Activated T-helper 1 cell treated with anti-CD3 and anti-CD28 coated beads, Interleukin-12 subunit alpha, Interleukin-12 subunit beta, Interleukin-2, Interleukin-4 antibody, amounts not matched to agents 30 ng/mL and 10 ng/mL and 1 ng/mL, durations not matched to agents 14 hours and 24 hours and 36 hours (primary cell): ENCODE results near the gene VSIG2. TPM values are rescaled to one million over a fixed set of nuclear protein-coding genes. Genes with fewer than 3 reads are reported as not detected.
"Not testable (repeated sequence)": the region's sequence is repeated elsewhere in the genome, so short reads cannot be mapped to it uniquely, and the experiment has no call there.

Source experiments
- DNase-seq: peaks from one replicate; pipeline ENCODE4 v3.0.0; 2021; ENCODE audit warnings: low spot score
- H3K27ac Mint-ChIP-seq: one replicate; pipeline ENCODE4 v1.8.0; 2021; ENCODE audit warnings: mild to moderate bottlenecking, mixed read lengths
- H3K27me3 Mint-ChIP-seq: one replicate; pipeline ENCODE4 v1.8.0; 2022; ENCODE audit warnings: mild to moderate bottlenecking, moderate library complexity, mixed read lengths; ENCODE audit not compliant: insufficient read depth
- H3K36me3 Mint-ChIP-seq: one replicate; pipeline ENCODE4 v1.8.0; 2021; ENCODE audit warnings: low read depth, mixed read lengths
- H3K4me1 Mint-ChIP-seq: one replicate; pipeline ENCODE4 v1.8.0; 2021; ENCODE audit warnings: low read depth, mixed read lengths
- H3K4me3 Mint-ChIP-seq: one replicate; pipeline ENCODE4 v1.8.0; 2021; ENCODE audit warnings: mild to moderate bottlenecking, moderate library complexity, mixed read lengths
- H3K9me3 Mint-ChIP-seq: one replicate; pipeline ENCODE4 v1.8.0; 2021; ENCODE audit warnings: mixed read lengths
- intact Hi-C: fragments of 100-400 bp; cut with micrococcal nuclease; formaldehyde crosslinking; loops from one replicate; pipeline ENCODE4 v1.15.1; 2024
- total RNA-seq: library from RNA; stranded (reverse); gene quantifications from 2 replicates; pipeline ENCODE4 v1.2.3, GENCODE V29; 2022

The VSIG2 gene
- total RNA-seq, 1 donor from 2014 or later: not detected

GRCh38 chr11:124779568-124779967 lies 27.5 kb upstream of the VSIG2 start:
- Mint-ChIP-seq H3K36me3 (peaks cover 5% of the 10 kb centered on the region), H3K27ac (no peak overlapping the region), H3K4me3 (no peak overlapping the region), H3K4me1 (peaks cover 7% of the 10 kb centered on the region), H3K9me3 (no peaks in the 10 kb centered on the region), H3K27me3 (no peaks in the 10 kb centered on the region)
- no peak for DNase-seq
- intact Hi-C loops: no loop called here

DNA sequence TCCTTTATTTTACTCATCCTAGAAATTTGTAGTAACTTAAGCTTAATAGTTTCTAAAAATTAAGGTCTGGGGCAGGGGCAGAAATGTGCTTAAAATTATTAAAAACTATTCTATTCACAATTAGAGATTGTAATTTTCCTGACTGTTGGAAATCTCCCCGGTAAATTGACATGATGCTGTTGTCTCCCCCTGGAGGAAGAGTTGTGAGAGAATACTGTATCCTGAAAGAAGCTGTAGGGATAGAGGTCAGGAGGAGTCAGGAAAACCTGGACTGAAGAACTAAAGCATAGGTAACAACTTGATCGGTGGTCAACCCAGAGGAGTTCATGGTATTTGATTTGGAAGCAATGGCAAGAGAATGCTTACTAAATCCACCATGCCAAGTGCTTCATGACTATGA lies 26.2 kb upstream of the VSIG2 start:
- Mint-ChIP-seq H3K9me3 (no peaks in the 10 kb centered on the region), H3K4me1 (peaks cover 7% of the 10 kb centered on the region), H3K27me3 (no peaks in the 10 kb centered on the region), H3K36me3 (peaks cover 5% of the 10 kb centered on the region), H3K27ac (no peak overlapping the region), H3K4me3 (no peak overlapping the region)
- intact Hi-C loops: no loop called here
- DNase-seq: no peak

- intact Hi-C loops: no loop called here
- Mint-ChIP-seq H3K9me3 (no peaks in the 10 kb centered on the region), H3K27ac (no peak overlapping the region), H3K4me1 (peaks cover 7% of the 10 kb centered on the region), H3K36me3 (peaks cover 6% of the 10 kb centered on the region), H3K27me3 (no peaks in the 10 kb centered on the region), H3K4me3 (no peak overlapping the region)
- DNase-seq: no peak
These were observed 25.0 kb upstream of the VSIG2 start for GRCh38 chr11:124776865-124777645.

GRCh38 chr11:124770959-124771358 lies 18.9 kb upstream of the VSIG2 start:
- H3K4me3 Mint-ChIP-seq, H3K9me3 Mint-ChIP-seq, H3K27me3 Mint-ChIP-seq, DNase-seq, H3K4me1 Mint-ChIP-seq, H3K27ac Mint-ChIP-seq, intact Hi-C loops: not testable (repeated sequence)
- H3K36me3 Mint-ChIP-seq: peaks cover 16% of the 10 kb centered on the region

DNA sequence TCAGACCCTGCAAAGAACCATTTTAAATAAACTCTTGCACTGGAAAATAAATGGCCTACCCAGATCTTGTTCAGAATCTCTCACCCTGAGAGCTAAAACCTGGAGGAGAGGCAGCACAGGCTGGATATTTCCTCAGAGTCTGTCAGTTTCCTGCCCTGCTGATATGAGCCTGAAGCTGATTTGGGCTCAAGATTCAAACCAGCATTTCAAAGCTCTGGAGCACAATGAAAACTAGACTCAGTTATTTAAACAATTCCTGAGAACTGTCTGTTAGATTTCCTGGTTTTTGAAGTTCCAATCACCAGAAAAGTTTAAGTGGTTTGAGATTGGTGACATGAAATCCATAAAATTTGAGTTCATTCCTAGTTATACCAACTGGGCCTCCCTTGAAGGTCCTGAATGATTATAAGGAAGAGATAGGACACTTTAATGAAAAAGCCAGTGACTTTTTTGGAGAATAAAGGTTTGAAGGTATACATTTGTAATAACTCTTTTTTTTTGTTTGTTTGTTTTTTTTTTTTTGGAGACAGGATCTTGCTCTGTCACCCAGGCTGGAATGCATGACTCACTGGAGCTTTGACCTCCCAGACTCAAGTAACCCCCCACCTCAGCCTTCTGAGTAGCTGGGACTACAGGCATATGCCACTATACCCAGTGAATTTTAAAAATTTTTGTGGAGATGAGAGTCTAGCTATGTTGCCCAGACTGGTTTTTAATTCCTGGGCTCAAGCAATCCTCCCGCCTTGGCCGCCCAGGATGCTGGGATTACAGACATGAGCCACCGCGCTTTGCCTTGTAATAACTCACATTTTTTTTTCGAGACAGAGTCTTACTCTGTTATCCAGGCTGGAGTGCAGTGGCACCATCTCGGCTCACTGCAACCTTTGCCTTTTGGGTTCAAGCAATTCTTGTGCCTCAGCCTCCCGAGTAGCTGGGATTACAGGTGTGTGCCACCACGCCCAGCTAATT lies 18.0 kb upstream of the VSIG2 start:
- DNase-seq: no peak
- H3K9me3 Mint-ChIP-seq: no peaks in the 10 kb centered on the region
- intact Hi-C loops: no loop called here
- H3K36me3 Mint-ChIP-seq: peaks cover 16% of the 10 kb centered on the region
- no peaks in the 10 kb centered on the region for H3K4me1 Mint-ChIP-seq
- H3K27me3 Mint-ChIP-seq: no peaks in the 10 kb centered on the region
- H3K27ac Mint-ChIP-seq: no peak overlapping the region
- no peak overlapping the region for H3K4me3 Mint-ChIP-seq

GRCh38 chr11:124768914-124769313 lies 16.9 kb upstream of the VSIG2 start:
- no peaks in the 10 kb centered on the region for H3K4me1 Mint-ChIP-seq
- H3K36me3 Mint-ChIP-seq: peaks cover 16% of the 10 kb centered on the region
- no peaks in the 10 kb centered on the region for H3K27me3 Mint-ChIP-seq
- H3K27ac Mint-ChIP-seq: no peak overlapping the region
- no peak overlapping the region for H3K4me3 Mint-ChIP-seq
- intact Hi-C loops: no loop called here
- H3K9me3 Mint-ChIP-seq: no peaks in the 10 kb centered on the region
- no peak for DNase-seq

GRCh38 chr11:124766156-124766555 lies 14.1 kb upstream of the VSIG2 start:
- intact Hi-C loops: no loop called here
- Mint-ChIP-seq H3K4me3 (no peak overlapping the region), H3K27ac (no peak overlapping the region), H3K27me3 (peaks cover 10% of the 10 kb centered on the region), H3K9me3 (no peaks in the 10 kb centered on the region), H3K36me3 (peaks cover 8% of the 10 kb centered on the region), H3K4me1 (peaks cover 10% of the 10 kb centered on the region)
- no peak for DNase-seq

DNA sequence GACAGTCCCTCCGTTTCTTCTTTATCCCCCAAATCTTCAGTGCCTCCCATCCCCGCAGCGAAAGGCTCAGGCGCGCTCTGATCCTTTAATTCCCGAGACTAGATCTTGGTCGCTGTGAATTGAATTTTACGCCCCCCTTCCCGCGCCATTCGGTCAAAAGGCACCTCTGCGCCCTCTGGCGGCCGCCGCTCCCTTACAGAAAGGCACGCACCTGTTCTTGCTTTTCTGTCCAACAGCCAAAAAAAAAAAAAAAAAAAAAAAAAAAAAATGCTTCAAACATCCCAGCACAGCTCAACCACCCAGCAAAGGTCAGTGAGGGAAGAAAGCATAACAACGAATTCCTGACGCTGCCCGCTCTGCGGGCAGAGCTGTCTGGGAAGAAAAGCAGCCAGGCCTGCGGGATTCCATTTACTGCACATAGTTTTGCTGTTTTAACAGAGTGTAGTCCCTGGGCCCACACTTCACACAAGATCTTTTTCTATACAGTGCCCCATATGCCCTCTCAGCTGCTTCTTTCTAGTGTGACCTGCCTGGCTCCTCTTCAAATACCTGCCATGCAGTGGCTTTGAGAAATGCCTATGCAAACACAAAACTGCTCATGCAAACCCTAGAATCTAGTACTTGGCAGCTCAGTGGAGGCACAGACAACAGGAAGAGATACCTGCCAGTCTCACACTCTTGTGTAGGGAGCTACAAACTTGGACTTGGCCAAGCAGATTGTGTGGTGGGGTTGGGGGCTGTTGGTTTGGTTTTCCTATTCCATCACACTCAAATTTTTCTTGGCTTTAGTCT lies 11.3 kb upstream of the VSIG2 start:
- Mint-ChIP-seq H3K9me3 (no peaks in the 10 kb centered on the region), H3K36me3 (peaks cover 3% of the 10 kb centered on the region), H3K27ac (peak overlapping the region; percentile 79), H3K4me3 (peak overlapping the region; percentile 98), H3K27me3 (peaks cover 31% of the 10 kb centered on the region), H3K4me1 (peaks cover 15% of the 10 kb centered on the region)
- intact Hi-C loops: loop anchor here (1.0 to 2.0 kb wide), 9 partner anchors 17 to 141 kb away; partner anchors contain the start of genes MSANTD2, SIAE, SPA17 and TBRG1
- DNase-seq: peak; percentile 69

DNA sequence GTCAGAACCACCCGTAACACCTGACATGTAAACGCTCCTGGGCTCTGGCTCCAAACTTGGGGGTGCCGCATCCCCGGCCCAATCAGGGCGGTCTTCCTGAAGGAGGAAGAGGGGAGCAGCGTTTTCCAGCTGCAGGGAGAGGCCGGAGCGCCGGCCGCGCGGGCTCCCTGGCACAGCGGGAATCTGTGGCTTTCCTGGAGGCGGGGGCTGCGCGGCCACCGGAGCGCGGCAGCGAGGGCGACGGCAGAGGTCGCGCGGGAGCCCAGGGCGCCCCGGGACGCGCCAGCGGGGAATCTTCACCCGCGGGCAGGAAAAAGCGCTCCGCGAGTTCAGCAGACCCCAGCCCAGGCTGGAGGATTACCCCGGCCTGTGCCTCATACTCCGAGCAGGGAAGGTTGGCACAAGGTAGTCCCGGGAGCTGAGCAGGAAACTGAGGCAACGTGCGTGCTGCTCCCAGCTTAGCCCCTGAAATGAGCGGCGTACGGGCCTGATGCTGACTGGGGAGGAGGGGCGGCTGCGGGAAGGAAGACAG lies 10.6 kb upstream of the VSIG2 start:
- peaks cover 37% of the 10 kb centered on the region for H3K27me3 Mint-ChIP-seq
- DNase-seq: no peak
- H3K27ac Mint-ChIP-seq: no peak overlapping the region

DNA sequence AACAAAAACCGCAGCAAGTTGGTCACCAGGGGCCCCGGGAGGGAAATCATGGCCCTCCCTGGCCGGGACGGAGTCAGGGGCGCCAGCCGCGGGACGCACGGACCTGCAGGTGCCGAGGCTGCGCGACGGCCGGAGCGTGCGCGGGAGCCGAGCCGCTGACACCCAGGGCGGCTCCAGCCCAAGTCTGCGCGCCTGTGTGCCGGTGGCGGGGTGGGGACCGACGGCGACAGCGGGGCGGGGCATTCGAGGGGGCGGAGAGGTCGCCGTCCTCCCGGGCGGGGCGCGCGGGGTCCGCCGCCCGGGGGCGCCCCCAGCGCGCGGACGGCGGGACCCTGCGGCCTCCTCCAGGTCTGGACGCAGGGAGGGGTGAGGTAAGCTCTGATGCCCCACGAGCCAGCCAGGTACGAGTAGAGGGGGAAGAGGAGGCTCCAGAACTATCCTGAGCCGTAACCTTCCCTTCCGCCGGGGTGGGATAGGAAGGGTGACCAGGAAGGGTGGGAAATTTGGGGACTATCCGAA lies 10.1 kb upstream of the VSIG2 start, which contains the start of gene ESAM:
Gene ESAM, minus strand, starts transcription at position 186 of the 519 bp plus-strand sequence. Its CDS starts 136 bp downstream, at position 50.
- H3K27ac Mint-ChIP-seq: peak within 1 kb of the TSS; percentile 79

More for the DNA sequence above, 10.6 kb upstream of the VSIG2 start:
- Mint-ChIP-seq H3K4me3 (peak overlapping the region; percentile 98), H3K36me3 (peaks cover 3% of the 10 kb centered on the region), H3K9me3 (no peaks in the 10 kb centered on the region), H3K4me1 (peaks cover 19% of the 10 kb centered on the region)
- intact Hi-C loops: loop anchor here (1.0 to 2.0 kb wide), 9 partner anchors 16 to 140 kb away; partner anchors contain the start of genes MSANTD2, SIAE, SPA17 and TBRG1

GRCh38 chr11:124761301-124762104 lies 9.4 kb upstream of the VSIG2 start:
- Mint-ChIP-seq H3K4me1 (peaks cover 19% of the 10 kb centered on the region), H3K27ac (no peak overlapping the region), H3K9me3 (no peaks in the 10 kb centered on the region), H3K4me3 (peak overlapping the region; percentile 66), H3K27me3 (peaks cover 47% of the 10 kb centered on the region), H3K36me3 (no peaks in the 10 kb centered on the region)
- intact Hi-C loops: loop anchor here (2.0 kb wide), 1 partner anchor 139 kb away; the partner anchor contains the start of gene TBRG1
- DNase-seq: no peak

More for the DNA sequence above, 10.1 kb upstream of the VSIG2 start, which contains the start of gene ESAM:
- Mint-ChIP-seq H3K4me3 (peak within 1 kb of the TSS; percentile 98), H3K36me3 (peaks cover 3% of the 10 kb centered on the region), H3K9me3 (no peaks in the 10 kb centered on the region), H3K4me1 (peaks cover 19% of the 10 kb centered on the region), H3K27me3 (peaks cover 40% of the 10 kb centered on the region)
- peak; percentile 64 for DNase-seq
- intact Hi-C loops: loop anchor here (2.0 kb wide), 1 partner anchor 139 kb away; the partner anchor contains the start of gene TBRG1
